HepG2 (cell line): ENCODE data around the gene ERMP1. TPM values are rescaled to one million over a fixed set of nuclear protein-coding genes. Genes with fewer than 3 reads are reported as not detected.

Experiments used
- ATAC-seq: fragments of 200-7000 bp; cut with Tn5 transposase; 3 replicates; pipeline ENCODE4 v1.9.1; 2020; ENCODE audit warnings: mild to moderate bottlenecking, moderate library complexity
- BruUV-seq: library from RNA; stranded (reverse); fragments of 400-500 nt; replicated peaks from 2 replicates; lab custom pipeline; 2021; lab: Mats Ljungman, UMichigan
- CTCF ChIA-PET: fragments of 300-600 bp; formaldehyde crosslinking; extraction: SDS; loops from one replicate; lab custom pipeline; 2021; ENCODE audit warnings: low total read pairs, inconsistent platforms, low intra/inter-chr PET ratio; lab: Yijun Ruan, JAX
- POLR2A ChIA-PET: fragments of 350-600 bp; sonication (Branson Sonifier 250); formaldehyde crosslinking; loops from one replicate; lab custom pipeline; 2020; ENCODE audit warnings: antibody characterized with exemption, inconsistent platforms; lab: Yijun Ruan, JAX
- DNase-seq: peaks from one replicate; pipeline ENCODE4 v3.0.0-alpha.2; 2015; ENCODE audit warnings: low spot score
- FAIRE-seq: peaks from 3 replicates; lab custom pipeline; 2011; peaks lifted over from hg19 to GRCh38; lab: Jason Lieb, UNC
- H2AFZ ChIP-seq: one replicate; pipeline ENCODE4 v1.6.1; 2011; ENCODE audit warnings: low read length, inconsistent platforms
- H3K27ac ChIP-seq: fragments of 300-600 bp; 3 replicates; pipeline ENCODE4 v1.8.0; 2011; ENCODE audit warnings: mixed run types, mild to moderate bottlenecking, mixed read lengths, low read length, inconsistent platforms; ENCODE audit not compliant: insufficient read depth; ENCODE audit errors: extremely low read length
- H3K27me3 ChIP-seq, 2 experiments: fragments of 200-600 bp in 1 of 2; 2 replicates in 1 of 2; 3 replicates in 1 of 2; pipeline versions ENCODE4 v1.6.0 to v1.8.0; 2011; ENCODE audit warnings: low read length in 2 of 2, mild to moderate bottlenecking in 2 of 2, moderate library complexity in 2 of 2, inconsistent platforms in 1 of 2; ENCODE audit not compliant: insufficient read depth in 2 of 2, control insufficient read depth in 1 of 2
- H3K36me3 ChIP-seq, 2 experiments: fragments of 200-600 bp in 1 of 2; replicated peaks in 1 of 2; 2 replicates in 1 of 2; 3 replicates in 1 of 2; pipeline versions ENCODE4 v1.5.1 to v1.8.0; 2011; ENCODE audit warnings: low read length in 2 of 2, inconsistent platforms in 1 of 2; ENCODE audit not compliant: insufficient read depth in 2 of 2, control insufficient read depth in 1 of 2
- H3K4me1 ChIP-seq: 2 replicates; pipeline ENCODE4 v1.5.1; 2012; ENCODE audit warnings: low read length, inconsistent platforms; ENCODE audit not compliant: insufficient read depth
- H3K4me2 ChIP-seq: 2 replicates; pipeline ENCODE4 v1.6.0; 2011; ENCODE audit warnings: low read depth, low read length, inconsistent platforms
- H3K4me3 ChIP-seq, 3 experiments: fragments of 200-600 bp in 1 of 3; sonication (generic), shearing (Covaris generic) in 1 of 3; replicated peaks in 1 of 3; 2 replicates each; pipeline ENCODE4 v1.5.1; 2011 to 2016; ENCODE audit warnings: low read length in 3 of 3, inconsistent platforms in 2 of 3, low read depth in 2 of 3, mild to moderate bottlenecking in 2 of 3, control low read depth in 1 of 3, mixed read lengths in 1 of 3; ENCODE audit not compliant: insufficient read depth in 1 of 3
- H3K79me2 ChIP-seq: one replicate; pipeline ENCODE4 v1.6.1; 2011; ENCODE audit warnings: low read length, inconsistent platforms; ENCODE audit not compliant: insufficient read depth
- H3K9ac ChIP-seq: 2 replicates; pipeline ENCODE4 v1.6.0; 2011; ENCODE audit warnings: mild to moderate bottlenecking, low read depth, low read length, inconsistent platforms; ENCODE audit not compliant: insufficient read depth
- H3K9me3 ChIP-seq: 2 replicates; pipeline ENCODE4 v1.5.1; 2012; ENCODE audit warnings: mild to moderate bottlenecking, low read length
- H4K20me1 ChIP-seq: 2 replicates; pipeline ENCODE4 v1.6.0; 2011; ENCODE audit warnings: inconsistent platforms, mild to moderate bottlenecking, low read length, moderate library complexity; ENCODE audit not compliant: insufficient read depth
- GATAD2A ChIP-seq: IDR thresholded peaks from 2 replicates; pipeline ENCODE4 v1.6.1; 2016
- ZNF597 ChIP-seq: sonication (generic); formaldehyde crosslinking; IDR thresholded peaks from 2 replicates; pipeline ENCODE4 v1.5.0; 2020; ENCODE audit warnings: missing genetic modification reagents
- WGBS: methylation state at CpG from one replicate; pipeline ENCODE4 v1.1.6; 2017; ENCODE audit warnings: low lambda C conversion rate; 5-methylcytosine and 5-hydroxymethylcytosine counted together
- in situ Hi-C: cut with HindIII; loops from 2 replicates; pipeline ENCODE4 v1.10.0; 2017; ENCODE audit warnings: low pct_unique_long_range_greater_than_20kb; ENCODE audit not compliant: extremely low pct_ligation_motif_present
- intact Hi-C: fragments of 100-400 bp; cut with micrococcal nuclease; formaldehyde crosslinking; loops from one replicate; pipeline ENCODE4 v1.10.0; 2022; ENCODE audit not compliant: unreplicated experiment
- polyA plus RNA-seq, 8 experiments: library from polyadenylated mRNA; depleted of rRNA in 3 of 8; stranded (reverse) in 7 of 8; unstranded in 1 of 8; fragments of >200 nt; fragmentation: Illumina TruSeq in 4 of 8; extraction: Trizol in 4 of 8; gene quantifications; 2 replicates each; pipeline versions ENCODE4 v1.2.1 to v1.2.3, GENCODE V29; 2011 to 2016; ENCODE audit warnings: low read depth in 4 of 8, missing spikeins in 1 of 8, mixed read lengths in 1 of 8; ENCODE audit not compliant: insufficient read depth in 1 of 8
- total RNA-seq, 5 experiments: library from RNA; depleted of rRNA; stranded (reverse); fragments of >200 nt; fragmentation: Illumina TruSeq; extraction: Trizol; gene quantifications; 2 replicates each; pipeline ENCODE4 v1.2.3, GENCODE V29; 2016; ENCODE audit warnings: low read depth in 1 of 5

ERMP1 gene
- total and polyA plus RNA-seq, 2 of the 13 experiments (the other 11 are each of a cell fraction or from before 2014, with no cell fraction given), result 40.9 to 65.4 TPM

- ATAC-seq, result no peak
- no peaks in the 10 kb centered on the region for H3K27me3 ChIP-seq
- DNase-seq, result no peak
- 39% methylated on average over 3 of the region's 3 CpGs for WGBS
- no peaks in the 10 kb centered on the region for H4K20me1 ChIP-seq
- ChIA-PET CTCF (no interaction called here), POLR2A (no interaction called here)
- no peak overlapping the region for H3K4me2 ChIP-seq
- H3K4me3 ChIP-seq, result no peak overlapping the region
- FAIRE-seq, result no peak
- intact Hi-C loops, result no loop called here
- no peak overlapping the region for H3K27ac ChIP-seq
- in situ Hi-C loops, result no loop called here
- no peaks in the 10 kb centered on the region for H3K79me2 ChIP-seq
- H3K36me3 ChIP-seq, result no peaks in the 10 kb centered on the region
- no peak for TF ChIP-seq GATAD2A (CRISPR knock-in tag)
- no peak overlapping the region for H3K9ac ChIP-seq
- H3K4me1 ChIP-seq, result no peaks in the 10 kb centered on the region
- BruUV-seq, result no TSS peak
- no peaks in the 10 kb centered on the region for H3K9me3 ChIP-seq
- H2AFZ ChIP-seq, result no peak overlapping the region
These were observed 20.7 kb upstream of the ERMP1 start for GRCh38 chr9:5853617-5854016.

DNA sequence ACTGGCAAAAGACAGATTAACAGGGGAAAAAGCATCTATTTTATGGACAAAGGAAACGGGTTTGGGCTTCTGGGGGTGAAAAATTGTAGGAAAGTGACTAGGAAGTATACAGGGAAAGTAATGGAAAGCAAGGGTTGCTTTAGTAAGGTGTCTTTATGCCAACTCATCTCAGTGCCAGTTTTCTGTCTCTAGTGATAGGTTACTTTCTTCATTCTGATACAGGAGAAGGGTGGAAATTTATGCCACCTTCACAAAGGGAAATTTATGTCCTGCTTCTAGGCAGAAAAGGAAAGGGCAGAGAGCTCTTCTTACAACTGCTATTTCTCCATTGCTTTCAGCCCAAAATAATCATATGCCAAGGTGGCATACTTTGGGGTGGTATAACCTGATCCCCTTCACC lies 20.1 kb upstream of the ERMP1 start:
- POLR2A ChIA-PET, result no interaction called here
- no peak overlapping the region for H3K4me2 ChIP-seq
- CTCF ChIA-PET, result no interaction called here

More for the DNA sequence above, 20.1 kb upstream of the ERMP1 start:
- Histone ChIP-seq H3K79me2 (no peaks in the 10 kb centered on the region), H3K4me3 (no peak overlapping the region), H3K9ac (no peak overlapping the region), H4K20me1 (no peaks in the 10 kb centered on the region), H3K4me1 (no peaks in the 10 kb centered on the region), H3K36me3 (no peaks in the 10 kb centered on the region), H2AFZ (no peak overlapping the region), H3K27ac (no peak overlapping the region), H3K27me3 (no peaks in the 10 kb centered on the region), H3K9me3 (no peaks in the 10 kb centered on the region)
- BruUV-seq, result no TSS peak
- in situ Hi-C loops (no loop called here), intact Hi-C loops (no loop called here)
- ATAC-seq (no peak), DNase-seq (no peak), FAIRE-seq (no peak)
- TF ChIP-seq ZNF597 (CRISPR knock-in tag), result no peak
- WGBS, result 41% methylated on average over 1 of the region's 1 CpG
